DMS114 treated with DMSO at 0.1 percent for 48 hours (cell line): ENCODE measurements around the gene NUDT6.

ENCODE experiments used
- DNase-seq: peaks from one replicate; lab custom pipeline; 2025; ENCODE audit not compliant: unreplicated experiment; lab: John Stamatoyannopoulos, UW

The NUDT6 gene

GRCh38 chr4:122914938-122915337, 7.5 kb downstream of the NUDT6 start:
- no peak for DNase-seq

DNA sequence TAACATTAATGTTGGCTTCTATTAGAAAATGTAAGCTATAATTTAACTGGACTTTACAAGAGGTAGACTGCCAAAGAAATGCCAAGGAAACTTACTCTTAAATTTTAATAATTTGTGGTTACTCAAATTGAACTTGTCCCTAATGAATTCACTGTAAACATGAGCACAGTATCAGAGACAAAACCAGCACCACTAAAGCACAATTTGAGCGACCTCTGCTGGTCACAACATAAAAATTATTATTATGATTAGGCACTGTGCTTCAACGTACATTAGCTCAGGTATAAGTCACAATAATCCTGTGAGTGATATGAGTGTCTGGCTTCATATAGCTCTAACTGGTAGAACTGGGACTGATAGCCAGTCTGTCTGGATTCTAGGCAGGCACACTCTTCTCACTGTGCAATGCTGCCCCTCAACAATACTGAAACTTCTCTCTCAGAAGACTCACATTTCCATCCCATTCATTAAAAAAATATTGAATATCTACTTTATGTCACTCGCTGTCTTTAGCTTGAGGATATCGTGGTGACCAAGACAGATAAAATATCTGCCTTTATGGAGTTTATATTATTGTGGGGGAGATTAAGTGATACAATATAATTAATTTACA, 8.0 kb downstream of the NUDT6 start:
- DNase-seq, result no peak

DNA sequence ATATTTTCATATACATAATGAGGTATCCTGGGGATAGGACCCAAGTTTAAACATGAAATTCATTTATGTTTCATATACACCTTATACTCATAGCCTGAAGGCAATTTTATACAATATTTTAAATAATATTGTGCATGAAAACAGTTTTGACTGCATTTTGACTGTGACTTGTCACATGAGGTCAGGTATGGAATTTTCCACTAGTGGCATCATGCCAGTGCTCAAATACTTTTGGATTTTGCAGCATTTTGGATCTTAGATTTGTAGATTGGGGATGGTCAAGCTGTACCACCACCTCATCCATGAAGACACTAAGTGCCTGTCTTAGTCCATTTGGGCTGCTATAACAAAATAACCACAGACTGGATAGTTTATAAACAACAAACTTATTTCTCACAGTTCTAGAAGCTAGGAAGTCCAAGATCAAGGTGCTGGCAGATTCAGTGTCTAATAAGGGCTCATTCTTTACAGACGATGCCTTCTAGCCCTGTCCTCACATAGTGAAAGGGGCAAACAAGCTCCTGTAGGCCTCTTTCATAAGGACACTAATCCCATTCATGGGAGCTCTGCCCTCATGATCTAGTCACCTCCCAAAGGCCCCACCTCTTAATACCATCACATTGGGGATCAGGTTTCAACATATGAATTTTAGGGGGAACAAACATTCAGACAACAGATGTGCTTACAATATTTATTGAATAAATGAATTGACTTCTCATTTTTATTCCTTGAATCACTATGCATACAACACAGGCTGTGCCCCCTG, 9.4 kb downstream of the NUDT6 start:
- no peak for DNase-seq

DNA sequence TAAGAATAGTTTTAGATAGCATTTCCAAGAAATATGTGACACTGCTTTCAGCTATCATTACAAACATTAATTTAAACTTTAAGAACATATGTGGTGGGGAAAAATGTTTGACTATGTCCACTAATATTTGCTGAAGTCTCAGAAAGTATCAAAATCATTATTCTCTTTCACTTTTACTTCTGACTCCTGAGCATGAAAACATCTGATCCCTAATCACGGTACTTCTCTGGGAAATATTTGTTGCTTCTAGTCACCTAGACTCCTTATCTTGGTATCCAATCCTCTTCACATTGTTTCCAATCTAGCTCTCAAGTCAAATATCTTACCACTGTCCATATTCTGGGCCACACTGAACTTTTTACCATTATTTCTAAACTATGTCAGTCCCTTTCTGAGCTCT, 10.8 kb downstream of the NUDT6 start:
- no peak for DNase-seq

GRCh38 chr4:122909683-122910082, 12.7 kb downstream of the NUDT6 start:
- DNase-seq, result no peak

GRCh38 chr4:122908223-122908622, 14.2 kb downstream of the NUDT6 start:
- no peak for DNase-seq

GRCh38 chr4:122906859-122907305, 15.5 kb downstream of the NUDT6 start:
- no peak for DNase-seq

GRCh38 chr4:122903766-122904288, 18.6 kb downstream of the NUDT6 start:
- DNase-seq, result no peak

GRCh38 chr4:122901247-122902010, 21.0 kb downstream of the NUDT6 start:
- no peak for DNase-seq

- DNase-seq, result no peak
Observed at GRCh38 chr4:122900314-122900713, 22.1 kb downstream of the NUDT6 start.

DNA sequence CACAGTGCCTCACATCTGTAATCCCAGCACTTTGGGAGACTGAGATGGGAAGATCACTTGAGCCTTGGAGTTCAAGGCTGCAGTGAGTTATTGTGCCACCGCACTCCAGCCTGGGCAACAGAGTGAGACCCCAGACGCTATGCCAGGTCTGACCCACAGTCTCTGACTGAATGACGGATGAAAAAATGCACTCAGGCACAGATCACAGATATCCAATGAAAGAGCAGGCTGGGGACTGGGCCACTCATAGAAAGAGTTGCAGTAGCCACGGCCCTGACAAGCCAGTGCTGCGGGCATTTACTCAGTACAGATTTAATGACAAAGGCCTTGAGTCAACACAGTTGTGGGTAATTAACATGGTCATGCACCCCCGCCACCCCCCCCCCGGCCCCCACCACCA, 22.7 kb downstream of the NUDT6 start:
- DNase-seq, result no peak

DNA sequence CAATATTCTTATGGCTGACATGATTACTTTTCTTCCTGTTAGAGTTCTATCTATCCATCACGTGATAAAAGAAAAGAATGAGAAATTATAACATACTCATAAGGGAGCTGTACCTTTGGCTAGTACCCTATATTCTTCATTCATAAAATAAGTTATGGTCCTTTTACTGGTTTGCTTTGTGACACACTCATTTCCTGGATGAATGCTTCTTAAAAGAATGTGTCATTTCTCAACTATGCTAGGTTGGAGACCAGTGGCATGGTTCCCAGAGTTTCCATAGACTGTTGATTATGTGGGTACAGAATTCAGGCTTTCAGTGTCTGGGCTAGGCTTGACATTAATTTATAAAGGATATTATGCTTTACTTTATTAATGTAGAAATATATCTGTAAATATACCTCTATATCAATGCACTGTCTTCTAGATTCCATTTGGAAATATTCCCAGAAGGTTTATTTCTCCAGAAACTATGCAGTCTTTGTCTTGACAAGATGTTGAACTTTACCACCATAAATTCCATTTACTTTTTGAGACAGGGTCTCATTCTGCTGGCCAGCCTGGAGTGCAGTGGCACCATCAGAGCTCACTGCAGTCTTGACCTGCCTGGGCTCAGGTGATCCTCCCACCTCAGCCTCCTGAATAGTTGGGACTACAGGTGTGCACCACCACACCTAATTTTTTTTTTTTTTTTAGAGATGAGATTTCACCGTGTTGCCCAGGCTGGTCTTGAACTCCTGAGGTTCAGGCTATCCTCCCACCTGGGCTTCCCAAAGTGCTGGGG, 23.8 kb downstream of the NUDT6 start:
- DNase-seq, result no peak

DNA sequence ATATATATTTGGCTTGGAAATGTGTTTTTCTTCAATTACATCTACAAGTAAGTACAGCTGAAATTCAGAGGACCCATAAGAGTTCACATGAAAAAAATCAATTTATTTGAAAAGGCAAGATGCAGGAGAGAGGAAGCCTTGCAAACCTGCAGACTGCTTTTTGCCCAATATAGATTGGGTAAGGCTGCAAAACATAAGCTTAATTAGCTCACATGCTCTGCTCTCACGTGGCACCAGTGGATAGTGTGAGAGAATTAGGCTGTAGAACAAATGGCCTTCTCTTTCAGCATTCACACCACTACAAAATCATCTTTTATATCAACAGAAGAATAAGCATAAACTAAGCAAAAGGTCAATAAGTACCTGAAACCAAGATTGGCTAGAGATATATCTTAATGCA, 26.1 kb downstream of the NUDT6 start:
- no peak for DNase-seq

GRCh38 chr4:122895336-122895995, 26.9 kb downstream of the NUDT6 start:
- no peak for DNase-seq

GRCh38 chr4:122894827-122895226, 27.6 kb downstream of the NUDT6 start:
- no peak for DNase-seq

DNA sequence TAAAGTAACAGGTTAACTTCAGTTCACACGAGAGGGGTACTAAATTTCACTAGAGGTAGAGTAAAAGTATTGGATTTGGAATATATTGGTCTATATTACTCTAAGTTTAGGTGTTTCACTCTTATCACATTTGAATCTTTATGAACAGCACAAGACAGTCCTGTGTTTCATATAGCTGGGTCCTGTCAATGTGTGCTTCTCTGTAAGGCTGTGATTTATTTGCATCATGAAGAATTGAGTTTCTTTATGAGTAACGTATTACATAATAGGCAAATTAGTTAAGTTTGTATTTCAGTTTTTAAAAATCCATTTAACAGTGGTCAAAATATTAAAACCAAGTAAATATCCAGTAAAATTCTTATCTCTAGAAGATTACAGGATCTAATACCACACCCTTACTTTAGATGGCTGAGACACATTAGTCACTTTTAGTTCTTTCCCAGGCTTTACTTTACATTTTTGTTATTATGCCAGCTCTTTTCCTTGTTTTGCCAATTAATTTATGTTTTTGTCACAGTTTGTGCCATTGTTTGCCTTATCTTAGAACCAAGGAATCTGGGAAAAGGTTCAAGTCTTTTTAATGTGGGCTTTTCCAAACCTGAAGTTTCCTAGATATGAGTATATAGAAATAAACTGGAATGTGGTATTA, 32.1 kb downstream of the NUDT6 start:
- no peak for DNase-seq

DNA sequence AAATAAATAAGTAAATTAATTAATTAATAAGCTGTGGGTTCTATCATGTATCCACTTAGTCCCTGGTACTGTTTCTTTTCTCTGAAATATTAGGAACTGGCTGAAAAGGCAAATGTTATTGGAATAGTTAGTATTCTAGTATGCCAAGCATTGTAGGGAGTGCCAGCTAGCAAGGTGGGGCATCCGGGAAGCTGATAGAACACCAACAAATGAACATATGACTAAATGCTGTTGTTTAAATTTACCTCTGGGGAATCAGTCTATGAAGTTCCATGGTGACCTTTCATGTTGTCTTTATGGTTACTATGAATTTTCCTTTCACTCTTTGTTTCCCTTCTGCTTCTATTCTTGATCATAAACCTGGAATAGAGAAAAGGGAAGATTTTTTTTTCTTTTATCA, 32.7 kb downstream of the NUDT6 start:
- no peak for DNase-seq

GRCh38 chr4:122884499-122884898, 37.9 kb downstream of the NUDT6 start:
- DNase-seq, result no peak

GRCh38 chr4:122882857-122883735, 39.3 kb downstream of the NUDT6 start:
- DNase-seq, result no peak
